Panc1 (cell line): Measurements from ENCODE around the gene RSAD2. TPM values are rescaled to one million over a fixed set of nuclear protein-coding genes. Genes with fewer than 3 reads are reported as not detected.

Experiments
- ATAC-seq: fragments of 200-7000 bp; cut with Tn5 transposase; 2 replicates; pipeline ENCODE4 v1.9.1; 2020; ENCODE audit warnings: mild to moderate bottlenecking, moderate library complexity
- BruUV-seq: library from RNA; stranded (reverse); fragments of 400-500 nt; replicated peaks from 2 replicates; lab custom pipeline; 2021; lab: Mats Ljungman, UMichigan
- CTCF ChIA-PET: fragments of 300-600 bp; sonication (Branson Sonifier 250); formaldehyde crosslinking; loops from one replicate; lab custom pipeline; 2022; ENCODE audit warnings: antibody characterized with exemption; lab: Charles Lee
- POLR2A ChIA-PET: fragments of 300-600 bp; sonication (Branson Sonifier 250); formaldehyde crosslinking; loops from one replicate; lab custom pipeline; 2022; ENCODE audit warnings: antibody characterized with exemption; lab: Charles Lee
- DNase-seq: peaks from one replicate; pipeline ENCODE4 v3.0.0-alpha.2; 2010; ENCODE audit warnings: low read depth, low spot score
- H3K27ac ChIP-seq: 2 replicates; pipeline ENCODE4 v1.5.1; 2011; ENCODE audit warnings: mild to moderate bottlenecking, low read length, inconsistent platforms
- H3K27me3 ChIP-seq: fragments of 200-500 bp; sonication (Bioruptor generic); 2 replicates; pipeline ENCODE4 v1.6.0; 2014; ENCODE audit warnings: low read length, inconsistent platforms; ENCODE audit not compliant: control insufficient read depth, insufficient read depth
- H3K36me3 ChIP-seq: fragments of 200-500 bp; sonication (Bioruptor generic); 2 replicates; pipeline ENCODE4 v1.5.1; 2014; ENCODE audit warnings: inconsistent platforms, mild to moderate bottlenecking, low read length, moderate library complexity; ENCODE audit not compliant: control insufficient read depth, insufficient read depth
- H3K4me1 ChIP-seq: 2 replicates; pipeline ENCODE4 v1.5.1; 2011; ENCODE audit warnings: inconsistent platforms, mild to moderate bottlenecking, low read length, moderate library complexity; ENCODE audit not compliant: control insufficient read depth, insufficient read depth
- H3K4me3 ChIP-seq, 2 experiments: 2 replicates each; pipeline ENCODE4 v1.5.1; 2011 to 2012; ENCODE audit warnings: low read depth in 2 of 2, low read length in 2 of 2, mild to moderate bottlenecking in 2 of 2, inconsistent platforms in 1 of 2, moderate library complexity in 1 of 2
- H3K9me3 ChIP-seq: fragments of 200-500 bp; sonication (Bioruptor generic); 2 replicates; pipeline ENCODE4 v1.5.1; 2014; ENCODE audit warnings: low read depth, mild to moderate bottlenecking, inconsistent platforms, low read length, moderate library complexity; ENCODE audit not compliant: control insufficient read depth, insufficient read depth
- CTCF ChIP-seq: fragments of 450-650 bp; IDR thresholded peaks from 2 replicates; pipeline ENCODE4 v1.5.1; 2017; ENCODE audit warnings: mild to moderate bottlenecking
- POLR2AphosphoS5 ChIP-seq: IDR thresholded peaks from 2 replicates; pipeline ENCODE4 v1.6.1; 2012; ENCODE audit warnings: mild to moderate bottlenecking, low read depth, low read length, moderate library complexity
- REST ChIP-seq, 2 experiments: IDR thresholded peaks; 2 replicates each; pipeline ENCODE4 v1.6.1; 2011 to 2012; ENCODE audit warnings: low read depth in 2 of 2, control low read depth in 1 of 2, low read length in 1 of 2, mild to moderate bottlenecking in 1 of 2, moderate library complexity in 1 of 2; ENCODE audit not compliant: insufficient read depth in 1 of 2
- SIN3A ChIP-seq: IDR thresholded peaks from 2 replicates; pipeline ENCODE4 v1.6.1; 2012; ENCODE audit warnings: low read depth, mild to moderate bottlenecking, low read length, moderate library complexity, borderline replicate concordance; ENCODE audit not compliant: insufficient read depth
- TCF7L2 ChIP-seq: IDR thresholded peaks from 2 replicates; pipeline ENCODE4 v1.6.1; 2011; ENCODE audit warnings: mild to moderate bottlenecking, low read depth, low read length, inconsistent platforms
- in situ Hi-C: cut with HindIII; loops from 2 replicates; pipeline ENCODE4 v1.10.0; 2016; ENCODE audit warnings: low sequenced_read_pairs, low pct_unique_long_range_greater_than_20kb
- intact Hi-C: fragments of 100-400 bp; cut with micrococcal nuclease; formaldehyde crosslinking; loops from one replicate; pipeline ENCODE4 v1.10.0; 2022; ENCODE audit not compliant: unreplicated experiment
- total RNA-seq: library from RNA; stranded (reverse); gene quantifications from one replicate; pipeline ENCODE4 v1.2.1, GENCODE V29; 2021; ENCODE audit not compliant: unreplicated experiment

The RSAD2 gene
- total RNA-seq, 1 experiment from 2014 or later, result 0.44 TPM

- no peak overlapping the region for H3K27ac ChIP-seq
- no peaks in the 10 kb centered on the region for H3K4me1 ChIP-seq
- in situ Hi-C loops, result no loop called here
- ChIA-PET POLR2A (no interaction called here), CTCF (no interaction called here)
- H3K4me3 ChIP-seq, result no peak overlapping the region
- no peak for TF ChIP-seq REST (IDR thresholded peaks at IDR 0.05; ENCODE audit: insufficient read depth in 1 of 2, low read depth in 2 of 2, low read length in 1 of 2)
- TF ChIP-seq CTCF, result no peak
- TF ChIP-seq SIN3A, result no peak
- no peak for TF ChIP-seq TCF7L2
- no peak for TF ChIP-seq POLR2AphosphoS5
- no peaks in the 10 kb centered on the region for H3K27me3 ChIP-seq
- ATAC-seq (no peak), DNase-seq (peak; percentile 35)
- intact Hi-C loops, result no loop called here
- H3K9me3 ChIP-seq, result no peaks in the 10 kb centered on the region
- no TSS peak for BruUV-seq
- no peaks in the 10 kb centered on the region for H3K36me3 ChIP-seq
Observed at GRCh38 chr2:6946722-6947121, 69.1 kb downstream of the RSAD2 start.

Other genes with a start within 250 kb of the RSAD2 start
- 0.80 TPM for gene CMPK2, start 11.9 kb upstream of the RSAD2 start, total RNA-seq
- 5.4 TPM for gene RNF144A, start 39.6 kb downstream of the RSAD2 start, total RNA-seq